Effector memory CD4-positive, alpha-beta T cell (primary cell): ENCODE measurements around the gene FUBP1.
A peak's percentile ranks its signal among the peaks of the same experiment; 100 is the strongest.
"Not testable (repeated sequence)": the region's sequence is repeated elsewhere in the genome, so short reads cannot be mapped to it uniquely, and the experiment has no call there.

ENCODE experiments used
- DNase-seq, 3 donors: peaks; one replicate each; pipeline ENCODE4 v3.0.0-alpha.2; 2020
- H3K27ac ChIP-seq: 2 replicates; pipeline ENCODE4 v1.7.0; 2013; ENCODE audit warnings: mild to moderate bottlenecking, low read length, moderate library complexity; ENCODE audit not compliant: insufficient read depth, poor library complexity, severe bottlenecking
- H3K27me3 ChIP-seq: replicated peaks from 2 replicates; pipeline ENCODE4 v1.7.0; 2013; ENCODE audit warnings: mild to moderate bottlenecking, low read length; ENCODE audit not compliant: insufficient read depth, control insufficient read depth, poor library complexity, severe bottlenecking
- H3K36me3 ChIP-seq: 2 replicates; pipeline ENCODE4 v1.7.0; 2013; ENCODE audit warnings: mild to moderate bottlenecking, low read length, moderate library complexity; ENCODE audit not compliant: control insufficient read depth, insufficient read depth
- H3K4me1 ChIP-seq: 2 replicates; pipeline ENCODE4 v1.7.0; 2013; ENCODE audit warnings: low read length, mild to moderate bottlenecking; ENCODE audit not compliant: control insufficient read depth, insufficient read depth, poor library complexity, severe bottlenecking
- H3K4me3 ChIP-seq: 2 replicates; pipeline ENCODE4 v1.7.0; 2013; ENCODE audit warnings: low read length, low read depth, mild to moderate bottlenecking; ENCODE audit not compliant: insufficient read depth, poor library complexity, severe bottlenecking
- H3K9me3 ChIP-seq: 2 replicates; pipeline ENCODE4 v1.7.0; 2013; ENCODE audit warnings: mild to moderate bottlenecking, low read length, moderate library complexity; ENCODE audit not compliant: control insufficient read depth

Gene FUBP1

DNA sequence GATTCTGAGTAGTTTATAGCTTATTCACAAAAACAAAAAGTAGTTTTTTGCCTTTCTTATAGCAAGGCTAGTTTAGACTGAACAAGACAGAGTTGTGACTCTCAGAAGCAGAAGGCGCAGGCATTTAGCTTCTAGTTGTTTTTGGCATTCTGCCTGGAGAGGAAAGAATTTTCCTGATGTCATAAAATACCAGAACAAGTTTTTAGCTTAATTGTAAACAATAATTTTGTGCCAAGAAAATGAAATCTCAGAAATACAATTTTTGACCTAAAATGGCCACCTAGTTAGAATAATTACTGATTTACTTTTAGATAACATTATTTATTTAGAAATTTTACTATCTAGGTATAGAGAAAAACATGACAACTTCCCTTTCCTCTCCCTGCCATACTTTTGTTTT is 26.9 kb upstream of the FUBP1 start:
- DNase-seq, result no peak
- no peak overlapping the region for H3K27ac ChIP-seq
- peak overlapping the region; percentile 68 for H3K4me3 ChIP-seq
- no peaks in the 10 kb centered on the region for H3K4me1 ChIP-seq
- H3K36me3 ChIP-seq, result no peaks in the 10 kb centered on the region
- no peaks in the 10 kb centered on the region for H3K9me3 ChIP-seq
- H3K27me3 ChIP-seq, result no peaks in the 10 kb centered on the region

GRCh38 chr1:78005448-78005722 is 26.5 kb upstream of the FUBP1 start:
- no peak for DNase-seq
- Histone ChIP-seq H3K4me3 (peak overlapping the region; percentile 68), H3K9me3 (no peaks in the 10 kb centered on the region), H3K36me3 (no peaks in the 10 kb centered on the region), H3K27ac (peak overlapping the region; percentile 93), H3K27me3 (no peaks in the 10 kb centered on the region), H3K4me1 (no peaks in the 10 kb centered on the region)

- Histone ChIP-seq H3K9me3 (no peaks in the 10 kb centered on the region), H3K4me3 (peak within 1 kb of the TSS; percentile 68), H3K36me3 (no peaks in the 10 kb centered on the region), H3K27ac (peak within 1 kb of the TSS; percentile 93), H3K4me1 (no peaks in the 10 kb centered on the region), H3K27me3 (no peaks in the 10 kb centered on the region)
- DNase-seq, result peak; percentile 40 to 68 (median 47)
Observed at GRCh38 chr1:78004719-78005447, 26.0 kb upstream of the FUBP1 start, which contains the start of gene DNAJB4. TSS of gene DNAJB4 (plus strand) at chr1:78004939. CDS start at chr1:78005111, 172 bp downstream.

DNA sequence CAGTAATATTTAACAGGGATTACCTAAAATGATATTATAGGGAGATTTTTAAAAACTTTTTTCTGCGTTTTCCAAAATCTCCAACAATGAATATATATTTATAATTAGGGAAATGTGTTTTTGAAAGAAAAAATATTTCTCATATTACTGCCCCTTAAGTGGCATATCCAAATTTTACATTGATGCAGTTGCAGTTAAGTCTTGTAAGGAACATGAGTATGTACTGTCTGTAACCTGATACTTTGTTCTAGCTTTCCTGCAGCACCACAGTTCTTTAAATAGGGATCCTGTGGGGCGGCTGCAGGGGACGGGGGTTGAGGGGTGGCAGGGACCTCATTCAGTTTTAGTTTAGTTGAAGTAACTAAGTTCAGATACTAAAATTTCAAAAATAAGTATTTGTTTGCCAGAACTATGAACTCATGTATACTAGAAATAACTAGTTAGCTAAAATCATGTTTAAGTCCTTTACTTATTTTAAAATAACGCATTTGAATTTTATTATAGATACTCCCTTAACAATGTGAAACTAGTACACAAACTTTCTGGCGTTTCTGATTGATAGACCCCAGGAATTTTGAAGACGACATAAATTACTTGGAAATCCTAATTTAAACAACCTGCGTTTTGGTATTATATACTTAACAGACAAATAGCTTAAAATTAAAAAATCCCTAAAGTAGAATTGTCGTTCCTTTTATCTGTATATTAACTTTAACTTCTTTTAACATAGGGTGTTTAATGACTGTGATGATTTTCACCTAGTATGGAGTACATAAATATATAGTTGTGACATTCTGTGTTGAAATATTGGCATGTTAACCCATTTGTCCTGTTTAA is 25.2 kb upstream of the FUBP1 start:
- H3K27me3 ChIP-seq, result no peaks in the 10 kb centered on the region
- no peaks in the 10 kb centered on the region for H3K4me1 ChIP-seq
- DNase-seq, result peak; percentile 9 to 28 (median 19)
- no peaks in the 10 kb centered on the region for H3K9me3 ChIP-seq
- no peaks in the 10 kb centered on the region for H3K36me3 ChIP-seq
- H3K4me3 ChIP-seq, result peak overlapping the region; percentile 68
- peak overlapping the region; percentile 93 for H3K27ac ChIP-seq

DNA sequence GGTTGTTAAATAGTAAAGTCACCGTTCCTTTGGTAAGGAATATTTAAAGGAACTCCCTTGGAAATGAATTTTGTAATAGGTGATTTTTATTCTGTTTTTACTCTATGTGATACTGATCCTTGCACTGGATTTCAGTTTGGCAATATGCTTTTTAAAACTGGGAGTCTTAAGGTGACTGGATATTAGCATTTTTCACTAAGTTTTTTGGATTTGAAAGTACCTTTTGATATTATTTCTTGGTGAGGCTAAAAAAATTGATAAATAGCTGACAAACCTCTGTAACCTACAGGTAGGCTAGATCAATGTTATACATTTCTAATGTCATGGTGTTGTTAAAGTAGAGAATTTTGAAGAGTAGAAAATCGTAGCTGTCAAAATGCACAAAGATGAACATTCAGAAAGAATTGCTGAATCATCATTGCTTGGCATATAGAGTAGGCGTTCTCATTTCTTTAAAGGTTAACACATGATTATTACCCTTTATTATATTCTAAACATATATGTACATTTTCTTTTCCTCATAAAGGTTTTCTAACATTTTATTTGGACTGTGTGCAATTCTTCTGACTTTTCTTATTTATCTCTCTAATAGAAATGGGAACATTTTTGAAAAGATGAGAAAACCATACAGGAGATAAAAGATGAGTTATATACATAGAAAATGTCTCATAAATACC is 24.3 kb upstream of the FUBP1 start:
- H3K9me3 ChIP-seq, result no peaks in the 10 kb centered on the region
- H3K36me3 ChIP-seq, result no peaks in the 10 kb centered on the region
- no peak overlapping the region for H3K27ac ChIP-seq
- DNase-seq, result no peak
- no peaks in the 10 kb centered on the region for H3K4me1 ChIP-seq
- H3K27me3 ChIP-seq, result no peaks in the 10 kb centered on the region
- H3K4me3 ChIP-seq, result no peak overlapping the region

GRCh38 chr1:78000536-78000935 is 21.7 kb upstream of the FUBP1 start:
- not testable (repeated sequence) for H3K4me3 ChIP-seq, H3K27ac ChIP-seq, H3K36me3 ChIP-seq, H3K4me1 ChIP-seq, H3K27me3 ChIP-seq, DNase-seq, H3K9me3 ChIP-seq

- Histone ChIP-seq H3K27ac (no peak overlapping the region), H3K9me3 (no peaks in the 10 kb centered on the region), H3K36me3 (no peaks in the 10 kb centered on the region), H3K4me1 (no peaks in the 10 kb centered on the region), H3K27me3 (no peaks in the 10 kb centered on the region), H3K4me3 (no peak overlapping the region)
- DNase-seq, result no peak
Observed at GRCh38 chr1:77996734-77997133, 17.9 kb upstream of the FUBP1 start.

- H3K4me3 ChIP-seq, result no peak overlapping the region
- no peaks in the 10 kb centered on the region for H3K9me3 ChIP-seq
- no peaks in the 10 kb centered on the region for H3K4me1 ChIP-seq
- no peaks in the 10 kb centered on the region for H3K36me3 ChIP-seq
- no peak overlapping the region for H3K27ac ChIP-seq
- DNase-seq, result no peak
- no peaks in the 10 kb centered on the region for H3K27me3 ChIP-seq
Observed at GRCh38 chr1:77994117-77994705, 15.3 kb upstream of the FUBP1 start.

DNA sequence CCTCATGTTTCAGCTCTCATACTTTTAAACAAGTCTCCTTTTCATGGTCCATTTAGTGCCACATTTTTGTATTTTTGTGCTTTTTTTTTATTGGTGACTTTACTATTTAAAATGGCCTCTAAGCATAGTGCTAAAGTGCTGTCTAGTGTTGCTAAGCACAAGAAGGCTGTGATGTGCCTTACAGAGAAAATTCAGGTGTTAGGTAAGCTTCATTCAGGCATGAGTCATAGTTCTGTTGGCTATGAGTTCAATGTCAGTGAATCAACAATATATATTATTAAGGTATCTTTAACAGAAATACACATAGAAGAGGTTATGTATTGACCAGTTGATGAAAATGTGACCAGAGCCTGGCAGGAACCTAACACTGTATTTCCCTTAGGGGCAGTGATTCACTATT is 12.8 kb upstream of the FUBP1 start:
- DNase-seq, result no peak
- H3K27ac ChIP-seq, result no peak overlapping the region
- no peaks in the 10 kb centered on the region for H3K27me3 ChIP-seq
- no peak overlapping the region for H3K4me3 ChIP-seq
- no peaks in the 10 kb centered on the region for H3K9me3 ChIP-seq
- no peaks in the 10 kb centered on the region for H3K4me1 ChIP-seq
- no peaks in the 10 kb centered on the region for H3K36me3 ChIP-seq
